Ovary (tissue), 3 donors: ENCODE results near the gene FICD.

ENCODE experiments used
- CTCF ChIP-seq, 3 donors: fragments of 450-650 bp in 2 of 3; fragments of 200-600 bp in 1 of 3; IDR thresholded peaks; one replicate each; pipeline versions ENCODE4 v1.5.1 to v1.8.0; 2016 to 2022; ENCODE audit warnings: antibody characterized with exemption in 3 of 3, mild to moderate bottlenecking in 1 of 3
- EP300 ChIP-seq: sonication (generic); formaldehyde crosslinking; IDR thresholded peaks from one replicate; pipeline ENCODE4 v1.6.1; 2017; ENCODE audit warnings: antibody characterized with exemption
- POLR2A ChIP-seq: fragments of 450-650 bp; IDR thresholded peaks from one replicate; pipeline ENCODE4 v1.6.1; 2017; ENCODE audit warnings: antibody characterized with exemption, mild to moderate bottlenecking, moderate library complexity
- donor health status: DM: no; HTN: no; CAD: no.

- TF ChIP-seq CTCF (IDR thresholded peaks at IDR 0.05) (no peak), POLR2A (no peak), EP300 (no peak)
Measured at GRCh38 chr12:108475396-108475795, 39.7 kb upstream of the FICD start.
